GM23338 (cell line): ENCODE data around the gene PDE1C.

Experiments
- CTCF ChIP-seq, 2 experiments: fragments of 200-600 bp in 1 of 2; sonication (generic) in 1 of 2; conservative IDR thresholded peaks; 2 replicates each; pipeline versions ENCODE4 v1.5.1 to v1.6.1; 2016 to 2017; ENCODE audit warnings: antibody characterized with exemption in 2 of 2, low read depth in 2 of 2, mild to moderate bottlenecking in 2 of 2, moderate library complexity in 1 of 2
- ETS1 ChIP-seq: IDR thresholded peaks from 2 replicates; pipeline ENCODE4 v1.6.1; 2016; ENCODE audit warnings: antibody characterized with exemption
- EZH2phosphoT487 ChIP-seq: fragments of 200-600 bp; sonication (generic); IDR thresholded peaks from one replicate; pipeline ENCODE4 v1.8.1; 2018; ENCODE audit warnings: antibody characterized with exemption; ENCODE audit not compliant: unreplicated experiment

- TF ChIP-seq CTCF (conservative IDR thresholded peaks at IDR 0.05; ENCODE audit: low read depth in 2 of 2) (no peak), EZH2phosphoT487 (no peak), ETS1 (no peak)
Measured at GRCh38 chr7:31878875-31879274, 191.3 kb downstream of the PDE1C start.
